Measurements from ENCODE around the gene ENO2.

ENO2 gene

DNA sequence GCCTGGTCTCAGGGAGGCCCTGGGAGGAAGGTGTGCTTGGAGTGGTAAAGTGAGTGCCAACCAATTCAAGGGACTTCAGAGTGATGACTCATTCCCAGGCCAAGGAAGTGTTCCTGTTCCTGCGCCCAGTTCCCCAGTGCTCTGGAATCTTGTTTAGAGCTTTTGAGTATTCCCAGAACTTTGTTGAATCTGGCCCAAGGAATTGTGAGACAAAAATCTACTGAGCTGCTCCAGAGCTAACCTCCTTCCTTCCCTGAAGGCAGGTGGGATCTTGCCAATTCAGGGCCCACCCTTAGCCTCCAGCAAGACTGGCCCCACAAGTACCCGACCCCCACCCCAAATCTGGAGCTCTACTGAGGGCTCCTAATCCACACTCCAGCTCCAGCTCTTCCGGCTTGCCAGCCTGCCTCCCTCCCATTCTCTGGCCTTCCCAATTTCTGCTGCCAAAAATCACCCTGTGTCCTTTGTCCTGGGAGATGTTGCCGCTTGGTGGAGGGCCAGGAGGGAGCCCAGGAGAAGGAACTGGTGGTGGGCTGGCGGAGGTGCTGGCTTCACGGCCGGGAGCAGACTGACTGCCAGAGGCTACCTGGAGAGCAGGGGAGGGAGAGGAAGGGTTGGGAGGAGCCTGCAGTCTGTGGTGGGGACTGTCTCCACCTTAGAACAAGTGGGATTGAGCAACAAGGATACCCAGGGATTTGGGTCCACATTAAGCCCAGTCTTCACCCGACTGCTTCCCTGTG, 11.3 kb downstream of the ENO2 start:
- peaks cover 23% of the 10 kb centered on the region for H3K36me3 Mint-ChIP-seq (ENCODE audit: insufficient read depth)
- H3K4me1 Mint-ChIP-seq (ENCODE audit: low read depth in 2 of 2), result peaks cover 26 to 34% of the 10 kb centered on the region in 2 donors
- ATAC-seq (replicated peaks), result no peak
- no peaks in the 10 kb centered on the region for H3K27me3 Mint-ChIP-seq
- DNase-seq, result no peak
- H3K4me3 Mint-ChIP-seq, result peak overlapping the region in 1 of 2 donors; percentile 85
- peak overlapping the region; percentile 82 to 91 for H3K27ac Mint-ChIP-seq
- no peaks in the 10 kb centered on the region for H3K9me3 Mint-ChIP-seq

DNA sequence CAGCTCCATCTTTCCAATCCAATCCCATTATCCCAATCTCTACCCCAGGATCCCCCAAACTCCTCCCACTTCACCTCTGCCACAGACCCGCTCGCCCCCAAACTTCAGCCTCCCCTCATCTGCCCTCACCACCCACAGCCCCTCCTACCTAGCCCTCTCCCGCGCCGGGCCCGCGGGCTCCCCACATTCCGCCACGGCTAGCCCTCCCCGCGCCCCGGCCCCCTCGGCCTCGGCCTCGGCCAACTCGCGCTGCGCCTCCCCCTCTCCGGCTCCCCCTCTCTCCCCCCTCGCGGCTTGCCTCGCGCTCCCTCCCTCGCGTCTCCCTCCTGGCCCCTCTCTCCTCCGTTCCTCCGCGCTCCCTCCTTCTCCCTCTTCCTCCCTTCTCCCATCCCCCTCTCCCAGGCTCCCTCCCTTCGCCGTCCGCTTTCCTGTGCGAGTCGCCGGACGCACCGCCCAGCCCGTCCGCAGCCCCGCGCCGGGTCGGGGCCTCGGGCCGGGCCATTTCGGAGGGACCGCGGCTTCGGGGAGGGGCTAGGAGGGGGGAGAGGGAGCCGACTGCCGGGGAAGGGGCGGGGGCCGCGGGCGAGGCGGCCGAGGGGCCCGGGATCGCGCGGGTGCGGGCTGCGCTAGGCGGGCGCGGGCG, 13.1 kb downstream of the ENO2 start, which contains the start of gene ATN1:
TSS of gene ATN1 (plus strand) at position 581 of the 643 bp plus-strand sequence. CDS start 6,043 bp downstream, outside the sequence.
- Mint-ChIP-seq H3K36me3 (ENCODE audit: insufficient read depth) (peaks cover 23% of the 10 kb centered on the region), H3K4me1 (ENCODE audit: low read depth in 2 of 2) (peaks cover 26 to 37% of the 10 kb centered on the region in 2 donors), H3K4me3 (peak within 1 kb of the TSS; percentile 85 to 97), H3K27ac (peak within 1 kb of the TSS; percentile 90 to 99), H3K27me3 (no peaks in the 10 kb centered on the region), H3K9me3 (no peaks in the 10 kb centered on the region)
- DNase-seq (no peak), ATAC-seq (replicated peaks) (peak; percentile 43)

DNA sequence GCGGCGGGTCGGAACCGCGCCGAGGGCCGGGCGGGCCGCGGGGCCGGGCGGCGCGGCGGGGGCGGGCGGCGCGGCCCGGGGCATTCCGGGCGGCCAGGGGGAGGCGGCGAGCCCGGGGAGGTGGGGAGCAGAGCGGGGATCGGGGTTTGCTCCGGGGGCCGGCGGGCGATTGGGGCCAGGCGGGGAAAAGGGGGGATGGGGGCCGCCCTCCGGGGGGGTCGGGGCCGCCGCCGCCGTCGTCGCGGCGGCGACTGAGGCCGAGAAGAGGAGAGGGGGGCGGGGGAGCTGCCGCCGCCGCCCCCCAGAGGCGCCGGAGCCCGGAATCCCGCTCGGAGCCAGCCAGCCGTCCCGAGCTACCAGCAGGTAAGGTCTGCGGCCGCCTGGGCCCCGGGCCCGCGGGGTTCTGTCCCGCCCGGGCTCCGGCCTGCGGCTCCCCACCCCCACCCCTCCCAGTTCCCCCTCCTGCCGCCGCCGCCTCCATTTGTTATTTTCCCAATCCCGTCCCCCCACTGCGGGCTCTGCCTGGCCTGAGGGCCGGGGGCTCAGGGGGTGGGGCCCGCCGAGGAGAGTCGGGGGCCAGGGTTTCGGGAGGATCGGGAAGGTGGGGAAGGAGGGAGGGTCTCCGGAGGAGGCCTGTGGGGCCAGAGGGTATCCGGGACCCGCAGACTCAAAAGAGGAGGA, 13.8 kb downstream of the ENO2 start:
- Mint-ChIP-seq H3K27ac (peak overlapping the region; percentile 90 to 98), H3K27me3 (no peaks in the 10 kb centered on the region), H3K4me3 (peak overlapping the region; percentile 77 to 87), H3K36me3 (ENCODE audit: insufficient read depth) (peaks cover 19% of the 10 kb centered on the region), H3K9me3 (no peaks in the 10 kb centered on the region), H3K4me1 (ENCODE audit: low read depth in 2 of 2) (peaks cover 26 to 39% of the 10 kb centered on the region in 2 donors)
- DNase-seq (no peak), ATAC-seq (replicated peaks) (peak; percentile 49)

DNA sequence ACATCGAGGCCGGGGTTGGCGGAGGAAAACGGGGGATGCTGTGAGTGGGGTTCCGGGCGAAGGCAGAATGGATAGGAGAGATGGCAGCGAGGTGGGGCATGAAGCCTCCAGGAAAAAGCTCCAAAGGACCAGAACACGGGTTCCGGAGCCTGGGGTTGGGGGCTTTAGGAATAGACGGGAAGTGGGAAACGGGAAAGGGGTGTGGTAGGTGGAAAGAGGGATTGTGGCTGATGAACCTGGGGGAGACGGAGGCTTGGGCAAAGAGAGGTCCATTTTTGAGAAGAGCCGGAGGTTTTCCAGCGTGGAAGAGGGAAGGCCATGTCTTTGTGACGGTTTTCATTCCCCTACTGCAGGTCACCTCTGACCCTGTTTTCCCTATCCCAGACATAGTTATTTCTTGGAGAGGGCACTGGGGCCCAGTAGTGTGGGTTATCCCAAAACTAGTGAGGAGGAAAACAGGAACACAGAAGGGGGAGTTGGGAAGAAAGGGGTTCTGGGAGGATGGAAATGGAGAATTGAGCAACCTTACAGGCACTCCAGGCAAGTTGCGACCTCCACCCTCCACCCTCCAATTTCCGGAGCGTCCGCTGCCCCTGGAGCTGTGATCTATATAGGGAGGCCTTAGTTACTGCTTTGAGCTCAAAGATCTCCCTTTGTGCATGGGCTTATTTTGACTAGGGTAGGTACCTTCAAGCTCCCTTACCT, 14.5 kb downstream of the ENO2 start:
- DNase-seq (no peak), ATAC-seq (replicated peaks) (no peak)
- Mint-ChIP-seq H3K27me3 (no peaks in the 10 kb centered on the region), H3K27ac (peak overlapping the region; percentile 90 to 98), H3K4me1 (ENCODE audit: low read depth in 2 of 2) (peaks cover 26 to 39% of the 10 kb centered on the region in 2 donors), H3K36me3 (ENCODE audit: insufficient read depth) (peaks cover 16% of the 10 kb centered on the region), H3K4me3 (peak overlapping the region; percentile 77 to 87), H3K9me3 (no peaks in the 10 kb centered on the region)

DNA sequence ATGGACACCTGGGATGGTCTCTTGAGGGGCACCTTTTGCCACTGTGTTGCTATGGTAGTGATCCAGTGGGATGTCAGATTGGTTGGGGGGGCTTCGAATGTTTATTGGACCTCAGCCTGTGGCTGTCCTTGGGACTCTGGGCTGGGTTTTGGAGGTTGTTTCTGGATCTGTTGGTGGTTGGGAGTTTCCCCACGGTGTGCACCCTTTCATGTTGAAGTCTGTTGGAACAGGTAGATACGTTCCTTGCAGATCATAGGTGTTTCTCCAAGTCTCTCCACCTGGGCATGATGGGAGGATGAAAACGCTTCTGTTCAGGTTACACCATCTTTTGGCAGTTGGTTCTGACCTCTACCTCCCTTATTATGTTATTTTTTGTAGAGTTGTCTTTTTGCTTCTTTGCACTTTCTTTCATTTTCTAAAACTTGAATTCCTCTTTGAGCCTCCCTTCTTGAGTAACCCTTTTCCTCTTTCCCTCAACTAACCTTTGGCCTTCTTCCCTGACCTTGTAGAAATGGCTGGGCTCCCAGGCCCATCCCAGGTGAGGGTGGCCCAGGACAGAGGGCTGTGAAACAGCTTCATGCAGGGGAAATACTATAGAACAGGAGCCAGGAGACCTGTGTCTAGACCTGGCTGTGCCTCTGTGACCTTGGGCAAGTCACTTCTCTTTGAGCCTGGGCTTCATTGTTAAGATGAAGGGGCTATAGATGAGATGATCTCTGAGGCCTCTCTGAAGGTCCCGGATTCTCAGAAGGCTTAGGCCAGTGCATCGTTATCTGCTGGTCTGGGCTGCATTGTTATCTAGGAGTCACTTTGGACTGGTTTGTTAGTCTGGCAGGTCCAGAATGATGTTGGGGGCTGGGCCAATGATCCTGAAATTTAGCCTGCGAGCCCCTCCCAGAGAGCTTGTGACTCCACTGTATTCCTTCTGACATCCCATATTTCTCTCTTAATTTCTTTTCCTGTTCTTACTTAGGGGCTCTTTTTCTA, 15.4 kb downstream of the ENO2 start:
- H3K4me3 Mint-ChIP-seq, result peak overlapping the region; percentile 77 to 87
- H3K9me3 Mint-ChIP-seq, result no peaks in the 10 kb centered on the region
- DNase-seq (no peak), ATAC-seq (replicated peaks) (no peak)
- H3K27ac Mint-ChIP-seq, result peak overlapping the region; percentile 5 to 90
- peaks cover 19 to 31% of the 10 kb centered on the region in 2 donors for H3K4me1 Mint-ChIP-seq (ENCODE audit: low read depth in 2 of 2)
- H3K27me3 Mint-ChIP-seq, result no peaks in the 10 kb centered on the region
- peaks cover 14% of the 10 kb centered on the region for H3K36me3 Mint-ChIP-seq (ENCODE audit: insufficient read depth)

- peaks cover 27 to 30% of the 10 kb centered on the region in 2 donors for H3K4me1 Mint-ChIP-seq (ENCODE audit: low read depth in 2 of 2)
- no peaks in the 10 kb centered on the region for H3K27me3 Mint-ChIP-seq
- no peak for ATAC-seq (replicated peaks)
- peaks cover 25% of the 10 kb centered on the region for H3K36me3 Mint-ChIP-seq (ENCODE audit: insufficient read depth)
- no peak for DNase-seq
- no peak overlapping the region for H3K4me3 Mint-ChIP-seq
- H3K27ac Mint-ChIP-seq, result peak overlapping the region in 1 of 2 donors; percentile 31
- no peaks in the 10 kb centered on the region for H3K9me3 Mint-ChIP-seq
Measured at GRCh38 chr12:6932766-6933165, 18.4 kb downstream of the ENO2 start.

GRCh38 chr12:6934110-6934509, 19.7 kb downstream of the ENO2 start:
- DNase-seq (no peak), ATAC-seq (replicated peaks) (no peak)
- peaks cover 24% of the 10 kb centered on the region for H3K36me3 Mint-ChIP-seq (ENCODE audit: insufficient read depth)
- H3K9me3 Mint-ChIP-seq, result no peaks in the 10 kb centered on the region
- peak overlapping the region; percentile 55 to 77 for H3K27ac Mint-ChIP-seq
- H3K4me3 Mint-ChIP-seq, result no peak overlapping the region
- peaks cover 25 to 27% of the 10 kb centered on the region in 2 donors for H3K4me1 Mint-ChIP-seq (ENCODE audit: low read depth in 2 of 2)
- no peaks in the 10 kb centered on the region for H3K27me3 Mint-ChIP-seq

DNA sequence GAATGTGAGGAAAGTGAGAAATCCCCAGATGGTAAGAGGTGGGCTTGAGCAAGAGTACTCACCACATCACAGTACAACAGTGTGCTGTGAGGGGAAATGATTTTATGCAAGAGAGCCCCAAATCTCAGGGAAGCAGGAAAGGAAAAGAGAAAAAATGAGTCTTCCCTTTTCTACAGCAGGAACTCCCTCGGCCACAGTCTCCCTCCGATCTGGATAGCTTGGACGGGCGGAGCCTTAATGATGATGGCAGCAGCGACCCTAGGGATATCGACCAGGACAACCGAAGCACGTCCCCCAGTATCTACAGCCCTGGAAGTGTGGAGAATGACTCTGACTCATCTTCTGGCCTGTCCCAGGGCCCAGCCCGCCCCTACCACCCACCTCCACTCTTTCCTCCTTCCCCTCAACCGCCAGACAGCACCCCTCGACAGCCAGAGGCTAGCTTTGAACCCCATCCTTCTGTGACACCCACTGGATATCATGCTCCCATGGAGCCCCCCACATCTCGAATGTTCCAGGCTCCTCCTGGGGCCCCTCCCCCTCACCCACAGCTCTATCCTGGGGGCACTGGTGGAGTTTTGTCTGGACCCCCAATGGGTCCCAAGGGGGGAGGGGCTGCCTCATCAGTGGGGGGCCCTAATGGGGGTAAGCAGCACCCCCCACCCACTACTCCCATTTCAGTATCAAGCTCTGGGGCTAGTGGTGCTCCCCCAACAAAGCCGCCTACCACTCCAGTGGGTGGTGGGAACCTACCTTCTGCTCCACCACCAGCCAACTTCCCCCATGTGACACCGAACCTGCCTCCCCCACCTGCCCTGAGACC, 21.2 kb downstream of the ENO2 start:
- Mint-ChIP-seq H3K4me3 (peak overlapping the region; percentile 78 to 80), H3K9me3 (no peaks in the 10 kb centered on the region), H3K27me3 (no peaks in the 10 kb centered on the region), H3K36me3 (ENCODE audit: insufficient read depth) (peaks cover 20% of the 10 kb centered on the region), H3K4me1 (ENCODE audit: low read depth in 2 of 2) (peaks cover 19 to 24% of the 10 kb centered on the region in 2 donors), H3K27ac (peak overlapping the region; percentile 95 to 98)
- DNase-seq (no peak), ATAC-seq (replicated peaks) (no peak)

DNA sequence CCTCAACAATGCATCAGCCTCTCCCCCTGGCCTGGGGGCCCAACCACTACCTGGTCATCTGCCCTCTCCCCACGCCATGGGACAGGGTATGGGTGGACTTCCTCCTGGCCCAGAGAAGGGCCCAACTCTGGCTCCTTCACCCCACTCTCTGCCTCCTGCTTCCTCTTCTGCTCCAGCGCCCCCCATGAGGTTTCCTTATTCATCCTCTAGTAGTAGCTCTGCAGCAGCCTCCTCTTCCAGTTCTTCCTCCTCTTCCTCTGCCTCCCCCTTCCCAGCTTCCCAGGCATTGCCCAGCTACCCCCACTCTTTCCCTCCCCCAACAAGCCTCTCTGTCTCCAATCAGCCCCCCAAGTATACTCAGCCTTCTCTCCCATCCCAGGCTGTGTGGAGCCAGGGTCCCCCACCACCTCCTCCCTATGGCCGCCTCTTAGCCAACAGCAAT, 21.8 kb downstream of the ENO2 start:
- DNase-seq (no peak), ATAC-seq (replicated peaks) (no peak)
- Mint-ChIP-seq H3K4me1 (ENCODE audit: low read depth in 2 of 2) (peaks cover 19 to 24% of the 10 kb centered on the region in 2 donors), H3K27me3 (no peaks in the 10 kb centered on the region), H3K27ac (peak overlapping the region; percentile 95 to 98), H3K4me3 (peak overlapping the region; percentile 78 to 80), H3K9me3 (no peaks in the 10 kb centered on the region), H3K36me3 (ENCODE audit: insufficient read depth) (peaks cover 20% of the 10 kb centered on the region)

- DNase-seq, result no peak
- no peaks in the 10 kb centered on the region for H3K9me3 Mint-ChIP-seq
- peak; percentile 2 for ATAC-seq (replicated peaks)
Measured at GRCh38 chr12:6936636-6937480, 22.5 kb downstream of the ENO2 start.

More at GRCh38 chr12:6936636-6937480, 22.5 kb downstream of the ENO2 start:
- peak overlapping the region; percentile 78 to 80 for H3K4me3 Mint-ChIP-seq
- peaks cover 19 to 24% of the 10 kb centered on the region in 2 donors for H3K4me1 Mint-ChIP-seq (ENCODE audit: low read depth in 2 of 2)
- peak overlapping the region; percentile 95 to 98 for H3K27ac Mint-ChIP-seq
- no peaks in the 10 kb centered on the region for H3K27me3 Mint-ChIP-seq
- H3K36me3 Mint-ChIP-seq (ENCODE audit: insufficient read depth), result peaks cover 20% of the 10 kb centered on the region
